HG02798 (cell line): ENCODE results near the gene CD8A.

Source experiments
- ATAC-seq: cut with Tn5 transposase; IDR thresholded peaks from one replicate; pipeline ENCODE4 v1.9.1; 2021; ENCODE audit warnings: mild to moderate bottlenecking; ENCODE audit not compliant: unreplicated experiment, poor library complexity

CD8A gene

DNA sequence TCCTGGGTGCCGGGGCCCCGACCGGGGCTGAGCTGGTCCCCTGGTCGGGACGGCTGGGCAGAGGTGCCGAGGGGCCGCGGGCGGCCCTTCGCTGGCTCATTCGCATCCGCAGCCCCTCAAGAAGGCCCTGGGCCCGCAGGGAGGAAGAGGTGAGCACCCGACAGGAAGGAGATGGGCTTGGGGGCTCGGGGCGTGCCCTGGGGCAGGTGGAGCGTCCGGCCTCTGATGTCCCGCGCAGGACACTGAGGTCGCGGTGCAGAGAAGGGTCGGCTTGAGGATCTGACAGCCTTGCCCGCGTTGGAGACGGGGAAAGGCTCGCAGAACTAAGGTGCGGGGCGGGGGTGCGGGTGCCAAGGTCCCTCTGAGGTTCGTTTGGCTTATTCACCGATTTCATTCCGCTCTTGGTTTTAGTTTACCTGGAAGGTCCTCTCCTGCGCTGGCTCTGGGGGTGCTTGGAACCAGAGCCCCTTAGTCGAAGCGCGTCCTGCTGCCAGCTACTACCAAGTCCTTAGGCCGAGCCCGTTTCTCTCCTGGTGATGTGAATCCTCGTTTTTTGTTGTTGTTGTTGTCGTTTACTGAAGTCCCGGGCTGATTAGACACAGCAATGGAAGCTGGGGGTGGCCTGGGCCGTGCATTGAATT, 18.9 kb upstream of the CD8A start:
- ATAC-seq, result no peak

DNA sequence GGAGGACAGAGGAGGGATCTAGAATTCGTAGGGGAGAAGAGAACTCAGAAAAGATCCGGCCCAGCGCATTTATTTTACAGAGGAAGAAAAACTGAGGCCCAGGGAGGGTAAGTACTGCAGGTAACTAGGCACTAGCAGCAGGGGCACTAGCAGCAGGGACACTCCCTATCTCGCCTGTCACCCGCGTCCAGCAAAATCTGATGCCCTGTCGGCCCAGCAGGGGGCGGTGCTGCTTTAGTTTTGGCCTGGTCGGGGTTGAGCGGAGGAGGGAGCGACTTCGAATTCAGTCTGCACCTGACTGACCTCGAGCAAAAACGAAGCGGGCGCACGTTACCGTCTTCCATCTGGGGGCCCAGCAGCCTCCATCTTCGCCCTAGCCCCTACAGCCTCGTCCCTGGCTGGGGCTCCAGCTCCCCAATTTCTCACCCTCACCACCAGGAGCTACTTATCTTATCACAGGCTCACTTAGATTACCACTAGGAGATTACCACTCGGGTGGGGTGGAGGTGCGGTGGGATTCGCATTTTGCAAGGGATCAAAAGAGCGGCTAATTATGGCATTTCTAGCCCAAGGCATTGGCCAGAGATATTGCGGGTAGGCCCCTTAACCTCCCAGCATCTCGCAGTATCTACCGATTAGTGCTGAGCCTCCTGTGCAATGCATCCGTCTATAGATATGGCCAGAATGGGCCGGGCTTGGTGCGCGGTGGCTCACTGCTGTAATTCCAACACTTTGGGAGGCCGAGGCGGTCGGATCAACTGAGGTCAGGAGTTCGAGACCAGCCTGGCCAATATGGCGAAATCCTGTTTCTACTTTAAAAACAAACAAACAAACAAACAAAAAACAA, 17.8 kb upstream of the CD8A start:
- ATAC-seq, result peak; percentile 89

DNA sequence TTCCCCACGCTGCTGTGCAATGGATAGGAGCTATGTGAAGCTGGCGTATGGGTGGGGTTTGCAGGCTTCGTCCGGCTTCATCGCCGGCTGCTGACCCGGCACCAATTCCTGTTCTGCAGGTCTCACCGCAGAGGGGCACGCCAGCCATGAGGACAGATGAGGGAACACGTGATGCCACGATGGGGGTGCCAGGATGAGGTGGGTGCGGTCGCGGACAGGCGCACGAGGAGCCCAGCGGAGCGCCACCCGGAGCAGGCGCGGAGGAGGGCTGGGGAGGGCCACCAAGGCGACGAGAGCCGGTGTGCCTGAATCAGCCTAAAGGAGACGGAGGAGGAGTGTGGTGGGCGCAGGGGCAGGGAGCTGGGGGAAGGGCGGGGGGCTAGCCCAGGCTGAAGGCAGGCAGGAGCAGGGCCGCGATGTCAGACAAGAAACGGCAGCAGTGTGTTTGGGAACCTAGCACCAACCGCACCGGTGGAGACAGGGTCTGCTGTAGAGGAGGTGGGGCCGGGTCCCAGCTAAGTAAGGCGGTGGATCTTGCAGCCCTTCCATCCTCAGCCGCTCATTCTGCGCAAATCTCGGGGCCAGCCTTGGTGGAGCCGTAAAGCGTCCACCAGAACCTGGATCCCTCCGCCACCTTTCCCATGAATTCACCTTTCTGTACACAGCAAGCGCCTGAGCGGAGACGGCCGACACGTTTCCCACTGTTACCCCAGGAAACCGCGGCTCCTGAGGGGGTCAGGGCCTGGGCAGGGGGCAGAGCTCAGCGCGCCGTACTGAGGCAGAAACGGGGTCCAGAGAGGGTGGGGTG, 17.0 kb upstream of the CD8A start:
- ATAC-seq, result peak; percentile 43

DNA sequence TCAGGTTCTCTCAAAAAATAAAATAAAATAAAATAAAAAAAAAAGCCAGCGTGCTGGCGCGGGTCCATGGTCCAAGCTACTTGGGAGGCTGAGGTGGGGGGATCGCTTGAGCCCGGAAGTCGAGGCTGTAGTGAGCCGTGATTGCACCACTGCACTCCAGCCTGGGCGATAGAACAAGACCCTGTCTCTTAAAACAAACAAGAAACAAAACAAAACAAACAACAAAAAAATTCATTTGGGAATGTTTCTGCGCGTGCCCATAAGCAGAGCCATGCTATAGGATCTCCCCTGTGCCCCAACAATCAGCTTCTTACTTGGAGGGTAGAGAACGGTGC, 16.4 kb upstream of the CD8A start:
- no peak for ATAC-seq

DNA sequence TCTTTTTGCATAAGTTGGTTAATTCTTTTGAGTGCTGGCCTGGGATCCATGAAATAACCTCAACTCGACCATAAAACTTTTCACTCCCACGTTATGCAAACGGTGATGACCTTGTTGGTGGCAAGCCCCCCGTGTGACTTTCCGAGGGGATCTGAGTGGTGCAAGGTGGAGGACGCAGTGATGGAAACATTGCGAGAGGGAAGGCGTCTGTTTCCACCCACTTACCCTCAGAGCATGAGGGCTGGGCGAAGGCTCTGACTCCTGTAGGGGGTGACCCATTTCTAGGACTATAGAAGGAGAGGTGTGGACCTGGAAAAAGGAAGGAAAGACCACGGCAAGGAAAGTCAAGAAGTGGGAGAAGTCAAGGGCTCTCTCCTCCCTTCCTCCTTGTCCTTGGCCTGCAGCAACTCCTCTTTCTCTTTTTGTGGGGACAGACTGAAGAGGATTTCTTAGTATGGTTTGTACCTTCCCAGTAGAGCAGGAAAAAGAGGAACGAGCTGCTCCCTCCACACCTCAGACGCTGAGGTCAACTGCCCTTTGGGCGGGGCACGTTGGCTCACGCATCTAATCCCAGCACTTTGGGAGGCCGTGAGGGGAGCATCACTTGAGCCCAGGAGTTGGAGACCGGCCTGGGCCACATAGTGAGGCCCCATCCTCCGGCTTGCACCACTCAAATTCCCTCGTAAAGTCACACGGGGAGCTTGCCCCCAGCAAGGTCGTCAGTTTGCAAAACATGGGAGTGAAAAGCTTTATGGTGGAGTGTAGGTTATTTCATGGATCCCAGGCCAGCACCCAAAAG, 15.5 kb upstream of the CD8A start:
- ATAC-seq, result no peak

DNA sequence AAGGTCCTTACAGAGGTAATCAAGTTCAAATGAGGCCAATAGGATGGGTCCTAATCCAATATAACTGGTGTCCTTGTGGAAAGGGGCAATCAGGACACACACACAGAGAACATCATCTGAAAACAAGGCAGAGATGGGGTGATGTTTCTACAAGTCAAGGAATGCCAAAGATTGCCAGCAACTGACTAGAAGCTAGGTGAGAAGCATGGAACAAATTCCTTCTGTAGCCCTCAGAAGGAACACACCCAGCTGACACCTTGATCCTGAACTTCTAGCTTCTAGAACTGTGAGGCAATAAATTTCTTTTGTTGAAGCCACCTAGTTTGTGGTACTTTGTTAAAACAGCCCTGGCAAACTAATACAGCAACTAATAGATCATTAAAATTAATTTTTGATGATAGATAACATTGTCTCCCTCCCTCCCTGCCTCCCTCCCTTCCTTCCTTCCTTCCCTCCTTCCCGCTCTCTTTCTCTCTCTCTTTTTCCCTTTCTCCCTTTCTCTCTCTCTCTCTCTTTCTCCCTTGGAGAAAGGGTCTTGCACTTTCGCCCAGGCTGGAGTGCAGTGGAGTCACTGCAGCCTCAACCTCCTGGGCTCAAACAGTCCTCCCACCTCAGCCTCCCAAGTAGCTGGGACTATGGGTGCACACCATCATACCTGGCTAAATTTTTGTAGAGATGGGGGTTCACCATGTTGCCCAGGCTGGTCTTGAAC, 10.3 kb upstream of the CD8A start:
- ATAC-seq, result no peak

DNA sequence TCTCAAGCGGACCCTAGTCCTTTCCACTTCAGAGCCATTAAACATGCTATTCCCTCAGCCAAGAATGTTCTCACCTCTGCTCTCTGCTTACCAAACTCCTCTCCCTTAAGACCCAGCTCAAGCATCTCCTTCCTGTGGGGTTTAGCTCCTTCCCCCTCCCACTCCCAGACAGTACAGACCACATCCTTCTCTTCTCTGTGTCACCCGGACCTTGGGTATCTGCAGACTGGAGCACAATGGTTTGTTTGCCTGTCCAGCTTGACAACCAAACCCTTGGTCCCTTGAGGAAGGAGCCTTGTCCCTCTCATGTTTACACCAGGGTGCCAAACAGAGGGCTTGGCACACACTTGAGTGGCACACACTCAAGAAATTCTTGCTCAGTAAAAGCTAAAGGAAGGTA, 4.1 kb upstream of the CD8A start:
- ATAC-seq, result no peak

DNA sequence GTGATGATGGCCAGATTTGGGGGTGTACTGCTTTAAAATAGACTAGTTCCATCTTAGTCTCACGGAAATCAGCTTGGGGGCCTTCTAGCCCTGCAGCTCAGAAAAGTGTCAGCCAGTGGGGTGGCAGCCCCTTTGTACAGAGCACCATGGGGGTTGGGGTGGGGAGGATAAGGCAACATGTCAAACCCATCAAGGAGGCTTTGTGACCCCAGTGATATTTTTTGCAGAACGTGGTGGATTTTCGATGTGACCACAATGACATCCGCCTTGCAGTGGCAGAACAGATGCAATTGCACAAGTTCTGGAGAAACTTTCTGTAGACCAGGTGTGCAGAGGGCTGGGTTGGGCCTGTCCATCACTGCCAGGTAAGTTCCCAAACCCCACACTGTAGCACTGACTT, 3.0 kb upstream of the CD8A start:
- ATAC-seq, result no peak

DNA sequence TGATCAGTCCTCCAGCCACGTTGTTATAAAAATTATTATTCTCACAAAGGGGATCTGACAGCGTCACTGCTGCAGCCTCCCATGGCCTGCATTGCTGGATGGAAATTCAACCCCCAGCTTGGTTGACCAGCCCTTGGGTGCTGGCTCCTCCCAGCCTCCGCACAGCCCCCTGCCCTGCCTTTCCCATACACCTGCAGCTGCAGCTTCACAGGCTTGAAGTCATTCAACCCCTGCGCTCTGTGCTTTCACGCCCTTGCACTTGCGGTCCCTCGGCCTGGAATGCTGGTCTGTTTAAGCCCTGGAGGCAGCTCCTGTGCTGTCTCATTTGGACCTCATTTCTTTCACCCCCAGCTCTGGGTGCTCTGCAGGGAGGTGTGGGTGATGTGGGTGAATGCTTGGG, 860 bp upstream of the CD8A start:
- no peak for ATAC-seq

DNA sequence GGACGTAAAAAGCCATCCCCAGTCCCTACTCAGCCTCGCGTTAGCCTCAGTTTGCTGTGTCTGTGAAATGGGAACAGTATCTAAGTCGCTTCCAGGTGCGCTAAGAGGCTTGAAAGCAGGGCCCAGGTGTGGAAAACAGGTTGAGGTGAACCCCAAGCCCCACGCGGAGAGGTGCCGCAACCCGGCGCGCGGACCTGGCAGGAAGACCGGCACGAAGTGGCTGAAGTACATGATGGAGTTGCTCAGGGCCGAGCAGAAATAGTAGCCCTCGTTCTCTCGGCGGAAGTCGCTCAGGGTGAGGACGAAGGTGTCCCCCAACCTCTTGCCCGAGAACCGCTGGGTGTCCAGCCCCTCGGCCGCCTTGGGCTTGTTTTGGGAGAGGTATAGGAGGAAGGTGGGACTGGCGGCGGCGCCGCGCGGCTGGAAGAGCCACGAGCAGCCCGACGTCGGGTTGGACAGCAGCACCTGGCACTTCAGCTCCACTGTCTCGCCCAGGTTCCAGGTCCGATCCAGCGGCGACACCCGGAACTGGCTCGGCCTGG, 508 bp downstream of the CD8A start:
- no peak for ATAC-seq

DNA sequence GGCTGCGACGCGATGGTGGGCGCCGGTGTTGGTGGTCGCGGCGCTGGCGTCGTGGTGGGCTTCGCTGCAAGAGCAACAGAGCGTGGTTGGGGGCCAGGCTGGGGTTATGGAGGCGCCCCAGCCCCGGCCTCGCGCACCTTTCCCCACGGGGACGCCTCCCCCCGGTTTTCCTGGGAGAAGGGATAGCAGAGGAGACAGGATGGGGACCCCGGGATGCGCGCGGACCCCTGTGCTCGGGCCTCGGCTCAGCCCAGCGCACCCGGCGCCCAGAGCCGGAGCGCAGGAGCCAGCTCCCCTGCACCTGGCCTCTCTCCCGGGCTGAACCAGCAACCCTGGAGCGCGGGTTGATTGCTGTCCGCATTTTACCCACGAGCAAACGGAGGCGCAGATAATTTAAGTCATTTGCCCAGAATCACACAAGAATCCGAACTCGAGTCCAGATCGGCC, 1.0 kb downstream of the CD8A start:
- ATAC-seq, result no peak

DNA sequence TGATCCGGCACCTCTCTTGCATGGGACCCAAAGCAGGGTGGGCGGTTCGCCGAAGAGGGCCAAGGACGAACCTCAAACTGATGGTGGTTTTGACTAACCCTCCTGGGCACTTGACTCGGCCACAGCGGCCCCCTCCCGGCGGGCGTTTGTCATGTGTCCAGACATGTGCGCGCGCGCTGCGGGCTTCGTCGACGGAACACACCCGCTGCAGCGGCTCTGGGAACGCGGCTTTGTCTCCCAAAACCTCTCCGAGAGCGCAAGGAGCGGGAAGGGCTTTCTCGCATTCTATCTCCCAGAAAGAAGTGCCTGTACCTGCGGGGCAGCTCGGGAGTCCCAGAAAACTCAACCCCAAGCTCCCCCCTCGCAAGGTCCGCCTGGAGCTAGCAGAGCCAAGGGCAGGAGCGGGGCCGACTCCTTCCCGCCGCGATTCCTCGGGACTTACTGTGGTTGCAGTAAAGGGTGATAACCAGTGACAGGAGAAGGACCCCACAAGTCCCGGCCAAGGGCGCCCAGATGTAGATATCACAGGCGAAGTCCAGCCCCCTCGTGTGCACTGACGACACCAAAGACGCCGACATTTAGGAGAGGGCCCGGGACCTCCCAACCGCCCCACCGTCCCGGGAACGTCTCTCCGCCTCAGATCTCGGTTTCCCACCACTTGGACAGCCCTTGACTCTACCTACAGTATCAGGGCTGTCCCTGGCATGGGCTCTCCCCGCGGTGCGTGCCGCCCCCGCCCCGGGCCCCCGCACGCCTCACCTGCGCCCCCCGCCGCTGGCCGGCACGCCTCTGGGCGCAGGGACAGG, 1.6 kb downstream of the CD8A start:
- no peak for ATAC-seq

DNA sequence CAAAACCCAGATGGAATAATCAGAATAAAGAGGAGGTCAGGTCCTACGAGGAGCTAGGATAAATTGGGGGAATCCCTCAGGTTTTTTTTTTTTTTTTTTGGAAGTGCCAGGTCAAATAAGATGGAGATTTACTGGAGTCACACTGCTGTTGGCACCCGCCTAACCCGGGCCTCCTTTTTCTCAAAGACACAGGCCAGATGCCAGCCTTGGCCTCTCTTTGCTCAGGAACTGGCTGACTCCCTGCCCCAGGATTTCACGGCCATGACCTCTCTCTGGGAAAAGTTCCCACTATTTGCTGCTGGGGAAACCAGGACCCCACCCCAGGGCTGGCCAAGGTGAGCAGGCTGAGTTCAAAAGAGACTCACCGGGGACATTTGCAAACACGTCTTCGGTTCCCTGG, 2.5 kb downstream of the CD8A start:
- no peak for ATAC-seq

DNA sequence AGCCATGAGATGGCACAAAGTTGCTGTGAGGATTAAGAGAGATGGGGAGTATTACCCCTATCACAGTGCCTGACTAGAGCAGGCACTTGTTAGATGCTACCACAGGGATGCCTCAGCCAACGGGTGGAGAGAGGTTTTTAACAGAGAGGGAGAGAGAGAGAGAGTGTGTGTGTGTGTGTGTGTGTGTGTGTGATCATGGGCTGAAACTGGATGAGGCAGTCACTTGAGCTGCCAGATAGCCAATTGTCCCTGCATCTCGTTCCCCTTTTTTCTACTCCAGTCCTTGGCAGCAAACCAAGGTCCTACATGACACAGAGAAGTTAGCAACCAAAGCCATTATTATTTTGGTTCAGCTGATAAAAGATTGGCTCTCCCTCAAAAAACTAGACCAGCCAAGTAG, 3.0 kb downstream of the CD8A start:
- no peak for ATAC-seq

DNA sequence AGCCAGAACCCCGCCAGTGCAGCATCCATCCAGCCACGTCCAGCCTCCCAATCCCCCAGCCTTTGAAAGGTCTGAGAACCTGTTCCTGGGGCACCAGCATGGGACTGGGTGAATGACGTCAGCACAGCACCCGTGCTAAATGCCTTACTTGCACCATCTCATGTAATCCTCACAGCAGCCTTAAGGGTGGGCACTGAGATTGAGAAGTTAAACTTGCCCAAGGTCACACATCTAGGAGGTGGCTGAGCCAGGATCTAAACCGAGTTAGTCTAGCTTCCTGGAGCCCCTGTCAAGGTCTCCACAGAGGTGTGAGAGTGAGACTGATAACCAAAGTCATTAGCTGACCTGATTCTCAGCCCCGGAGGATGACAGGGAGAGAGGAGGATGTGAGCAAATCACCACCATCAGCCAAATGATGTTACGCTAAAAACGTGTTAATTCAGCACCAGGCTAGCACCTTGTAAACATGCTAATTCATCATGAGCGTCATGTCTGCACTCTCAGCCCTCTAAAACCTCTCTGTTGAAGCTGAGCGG, 4.6 kb downstream of the CD8A start:
- no peak for ATAC-seq

DNA sequence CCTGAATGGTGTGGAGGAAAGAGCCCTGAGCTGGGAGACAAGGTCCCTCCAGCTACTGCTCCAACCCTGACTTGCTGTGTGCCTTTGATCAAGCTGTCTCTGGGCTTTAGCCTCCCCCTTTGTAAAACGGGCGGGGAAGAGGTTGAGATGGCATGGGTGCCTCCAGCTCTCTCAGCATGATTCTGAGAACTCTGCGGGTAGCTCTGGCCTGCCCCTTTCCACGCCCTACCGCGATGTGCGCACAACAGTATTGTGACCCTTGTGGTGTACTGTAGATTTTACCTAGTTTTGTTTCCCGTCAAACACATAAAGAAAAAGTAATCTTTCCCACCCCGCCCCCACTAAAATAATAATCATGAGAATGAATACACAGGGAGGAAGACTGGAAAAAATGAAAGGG, 5.3 kb downstream of the CD8A start:
- no peak for ATAC-seq

DNA sequence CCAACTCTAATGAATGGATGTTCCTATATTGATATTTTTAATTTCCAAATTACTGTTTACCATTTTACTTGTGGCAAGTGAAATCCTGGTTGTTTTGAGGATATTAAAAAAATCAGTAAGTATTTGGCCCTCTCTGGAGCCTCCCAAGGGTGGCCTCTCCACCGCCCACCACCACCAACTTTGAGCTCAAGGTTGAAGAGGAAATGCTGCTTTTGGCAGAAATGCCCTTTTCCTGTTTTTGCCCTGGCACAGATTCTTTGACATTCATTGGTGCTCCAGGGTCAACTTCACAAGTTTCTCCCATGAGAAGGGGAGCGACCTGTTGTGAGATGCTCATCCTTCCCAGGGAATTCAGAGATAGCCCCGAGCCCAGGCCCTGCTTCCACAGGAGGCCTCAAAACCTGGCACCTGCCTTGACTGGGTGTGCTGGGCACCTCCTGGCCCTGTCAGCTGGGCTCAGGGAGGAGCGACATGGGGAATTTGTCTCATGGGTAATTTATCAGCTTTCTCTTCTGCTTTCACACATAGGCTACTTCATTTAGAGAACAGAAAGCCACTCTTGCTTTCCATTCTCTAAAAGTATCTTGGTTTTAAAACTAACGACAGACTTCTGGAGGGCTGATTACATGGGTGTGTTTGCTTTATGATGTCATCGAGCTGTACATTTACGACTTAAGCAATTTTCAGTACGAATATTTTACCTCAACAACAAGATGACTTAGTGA, 6.9 kb downstream of the CD8A start:
- ATAC-seq, result peak; percentile 97

DNA sequence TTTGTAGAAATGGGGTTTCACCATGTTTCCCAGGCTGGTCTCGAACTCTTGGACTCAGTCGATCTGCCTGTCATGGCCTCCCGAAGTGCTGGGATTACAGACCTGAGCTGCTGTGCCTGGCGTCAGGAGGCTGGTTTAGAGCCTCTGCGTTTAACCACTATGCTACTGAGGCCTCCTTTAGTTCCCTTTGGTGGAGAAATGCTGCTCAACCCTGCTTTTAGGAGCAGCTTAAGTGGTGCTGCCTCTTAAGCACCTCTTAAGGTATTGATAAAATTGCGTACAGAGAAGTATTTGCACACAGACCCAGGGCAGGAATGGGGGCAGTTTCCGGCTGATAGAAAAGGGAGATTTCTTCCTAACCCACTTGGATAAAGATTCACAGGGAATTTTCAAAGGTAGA, 8.0 kb downstream of the CD8A start:
- ATAC-seq, result no peak
